Measurements from ENCODE around the gene JAG1. TPM values are rescaled to one million over a fixed set of nuclear protein-coding genes. Genes with fewer than 3 reads are reported as not detected.
"Not testable (repeated sequence)": the region's sequence is repeated elsewhere in the genome, so short reads cannot be mapped to it uniquely, and the experiment has no call there.

Gene JAG1
- total RNA-seq, 1 donor from 2014 or later: 60.5 TPM

DNA sequence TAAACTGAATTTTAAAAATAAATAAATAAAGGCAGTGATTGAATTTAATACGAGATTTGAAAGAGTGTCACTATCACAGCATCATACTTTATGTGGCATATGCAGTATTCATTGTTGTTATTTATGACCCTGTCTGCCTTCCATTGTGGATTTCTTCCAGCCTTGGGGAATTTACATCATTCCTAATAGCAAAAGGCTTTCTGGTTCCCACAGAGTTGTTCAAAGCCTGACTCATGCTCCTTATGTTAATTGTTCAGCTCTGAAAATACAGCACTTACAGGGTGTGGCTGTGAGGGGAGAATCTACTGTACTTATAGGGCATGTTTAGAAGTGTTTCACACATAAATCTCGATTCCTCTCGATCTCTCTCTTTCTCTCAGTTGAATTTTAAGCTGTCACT is 54.4 kb downstream of the JAG1 start:
- no peaks in the 10 kb centered on the region for H3K9me3 ChIP-seq (ENCODE audit: control insufficient read depth in 3 of 3, low read length in 3 of 3)
- no peaks in the 10 kb centered on the region for H3K27me3 ChIP-seq (ENCODE audit: control insufficient read depth in 3 of 3, insufficient read depth in 3 of 3, low read length in 3 of 3)
- H3K27ac ChIP-seq (ENCODE audit: low read depth, low read length): peak overlapping the region; percentile 59
- no peak overlapping the region for H3K4me3 ChIP-seq (ENCODE audit: low read length in 3 of 3)
- H3K4me1 ChIP-seq (ENCODE audit: control insufficient read depth in 3 of 3, insufficient read depth in 3 of 3, low read length in 3 of 3): peaks cover 2 to 7% (median 3%) of the 10 kb centered on the region in 3 donors
- peaks cover 0 to 4% (median 0%) of the 10 kb centered on the region in 3 donors for H3K36me3 ChIP-seq (ENCODE audit: control insufficient read depth in 3 of 3, insufficient read depth in 3 of 3, low read length in 3 of 3)
- H3K9ac ChIP-seq (ENCODE audit: low read depth in 1 of 3, low read length in 3 of 3): no peak overlapping the region

DNA sequence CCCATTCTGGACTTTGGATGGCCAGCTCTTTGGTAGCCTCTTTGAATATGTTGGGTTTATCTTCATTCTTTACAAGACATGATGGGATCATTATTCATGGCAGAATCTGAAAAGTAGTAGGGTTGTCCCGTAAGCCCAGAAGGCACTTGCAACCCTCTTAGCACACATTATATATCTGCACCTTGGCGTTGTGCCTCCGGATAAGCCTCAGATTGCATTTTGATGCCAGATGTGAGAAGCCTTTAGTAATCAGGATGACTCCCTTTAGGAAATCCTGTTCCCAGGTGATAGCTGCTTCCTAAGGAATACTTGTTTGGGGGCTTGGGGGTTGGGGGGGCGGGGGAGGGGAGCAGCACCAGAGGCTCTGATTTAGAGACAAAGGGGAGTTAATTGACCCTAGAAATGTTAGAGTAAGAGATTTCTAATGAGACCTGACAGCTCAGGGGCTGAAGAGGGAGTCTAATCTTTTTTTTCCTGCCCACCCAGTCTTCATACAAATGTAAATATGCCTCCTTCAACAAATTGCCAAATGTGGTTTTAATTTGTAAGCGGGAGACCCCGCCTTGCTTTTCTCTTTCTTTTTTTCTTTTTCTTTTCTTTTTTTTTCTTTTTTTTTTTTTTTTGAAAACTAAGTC is 55.1 kb downstream of the JAG1 start:
- H3K4me3 ChIP-seq (ENCODE audit: low read length in 3 of 3): no peak overlapping the region
- no peak overlapping the region for H3K9ac ChIP-seq (ENCODE audit: low read depth in 1 of 3, low read length in 3 of 3)
- H3K9me3 ChIP-seq (ENCODE audit: control insufficient read depth in 3 of 3, low read length in 3 of 3): no peaks in the 10 kb centered on the region
- H3K27me3 ChIP-seq (ENCODE audit: control insufficient read depth in 3 of 3, insufficient read depth in 3 of 3, low read length in 3 of 3): no peaks in the 10 kb centered on the region
- peaks cover under 1 to 6% (median 3%) of the 10 kb centered on the region in 3 donors for H3K4me1 ChIP-seq (ENCODE audit: control insufficient read depth in 3 of 3, insufficient read depth in 3 of 3, low read length in 3 of 3)
- peaks cover 0 to 2% (median 0%) of the 10 kb centered on the region in 3 donors for H3K36me3 ChIP-seq (ENCODE audit: control insufficient read depth in 3 of 3, insufficient read depth in 3 of 3, low read length in 3 of 3)
- no peak overlapping the region for H3K27ac ChIP-seq (ENCODE audit: low read depth, low read length)

GRCh38 chr20:10617549-10618133 is 56.2 kb downstream of the JAG1 start:
- not testable (repeated sequence) for H3K9me3 ChIP-seq (ENCODE audit: control insufficient read depth in 3 of 3, low read length in 3 of 3); H3K36me3 ChIP-seq (ENCODE audit: control insufficient read depth in 3 of 3, insufficient read depth in 3 of 3, low read length in 3 of 3); H3K4me3 ChIP-seq (ENCODE audit: low read length in 3 of 3); H3K27ac ChIP-seq (ENCODE audit: low read depth, low read length); H3K27me3 ChIP-seq (ENCODE audit: control insufficient read depth in 3 of 3, insufficient read depth in 3 of 3, low read length in 3 of 3); H3K9ac ChIP-seq (ENCODE audit: low read depth in 1 of 3, low read length in 3 of 3); H3K4me1 ChIP-seq (ENCODE audit: control insufficient read depth in 3 of 3, insufficient read depth in 3 of 3, low read length in 3 of 3)

DNA sequence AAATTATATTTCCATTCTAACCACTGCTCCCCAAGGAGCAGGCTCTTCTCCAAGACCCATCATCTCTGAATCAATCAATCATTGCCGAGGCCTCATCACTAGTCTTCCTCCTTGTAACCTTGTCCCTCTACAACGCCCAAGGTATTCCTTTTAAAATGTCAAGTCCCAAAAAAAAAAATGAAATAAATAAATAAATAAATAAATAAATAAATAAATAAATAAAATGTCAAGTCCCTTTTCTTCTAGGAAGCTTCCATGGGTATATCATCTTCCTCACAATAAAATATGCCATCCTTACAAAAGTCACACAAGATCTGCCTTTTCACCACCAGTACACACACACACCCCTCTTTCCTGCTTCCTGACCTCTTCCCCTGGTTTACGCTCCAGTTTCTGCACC is 57.6 kb downstream of the JAG1 start:
- Histone ChIP-seq H3K4me3 (ENCODE audit: low read length in 3 of 3) (no peak overlapping the region), H3K9ac (ENCODE audit: low read depth in 1 of 3, low read length in 3 of 3) (no peak overlapping the region), H3K27ac (ENCODE audit: low read depth, low read length) (no peak overlapping the region), H3K9me3 (ENCODE audit: control insufficient read depth in 3 of 3, low read length in 3 of 3) (no peaks in the 10 kb centered on the region), H3K36me3 (ENCODE audit: control insufficient read depth in 3 of 3, insufficient read depth in 3 of 3, low read length in 3 of 3) (no peaks in the 10 kb centered on the region), H3K27me3 (ENCODE audit: control insufficient read depth in 3 of 3, insufficient read depth in 3 of 3, low read length in 3 of 3) (no peaks in the 10 kb centered on the region), H3K4me1 (ENCODE audit: control insufficient read depth in 3 of 3, insufficient read depth in 3 of 3, low read length in 3 of 3) (peaks cover 0 to 2% (median 0%) of the 10 kb centered on the region in 3 donors)

- no peak overlapping the region for H3K27ac ChIP-seq (ENCODE audit: low read depth, low read length)
- H3K4me1 ChIP-seq (ENCODE audit: control insufficient read depth in 3 of 3, insufficient read depth in 3 of 3, low read length in 3 of 3): peaks cover 0 to 5% (median 4%) of the 10 kb centered on the region in 3 donors
- no peaks in the 10 kb centered on the region for H3K36me3 ChIP-seq (ENCODE audit: control insufficient read depth in 3 of 3, insufficient read depth in 3 of 3, low read length in 3 of 3)
- H3K9me3 ChIP-seq (ENCODE audit: control insufficient read depth in 3 of 3, low read length in 3 of 3): no peaks in the 10 kb centered on the region
- no peak overlapping the region for H3K4me3 ChIP-seq (ENCODE audit: low read length in 3 of 3)
- H3K9ac ChIP-seq (ENCODE audit: low read depth in 1 of 3, low read length in 3 of 3): no peak overlapping the region
- no peaks in the 10 kb centered on the region for H3K27me3 ChIP-seq (ENCODE audit: control insufficient read depth in 3 of 3, insufficient read depth in 3 of 3, low read length in 3 of 3)
Measured at GRCh38 chr20:10613911-10614310, 59.9 kb downstream of the JAG1 start.

GRCh38 chr20:10613426-10613825 is 60.4 kb downstream of the JAG1 start:
- not testable (repeated sequence) for H3K9me3 ChIP-seq (ENCODE audit: control insufficient read depth in 3 of 3, low read length in 3 of 3); H3K36me3 ChIP-seq (ENCODE audit: control insufficient read depth in 3 of 3, insufficient read depth in 3 of 3, low read length in 3 of 3); H3K9ac ChIP-seq (ENCODE audit: low read depth in 1 of 3, low read length in 3 of 3); H3K4me1 ChIP-seq (ENCODE audit: control insufficient read depth in 3 of 3, insufficient read depth in 3 of 3, low read length in 3 of 3); H3K4me3 ChIP-seq (ENCODE audit: low read length in 3 of 3); H3K27ac ChIP-seq (ENCODE audit: low read depth, low read length); H3K27me3 ChIP-seq (ENCODE audit: control insufficient read depth in 3 of 3, insufficient read depth in 3 of 3, low read length in 3 of 3)

DNA sequence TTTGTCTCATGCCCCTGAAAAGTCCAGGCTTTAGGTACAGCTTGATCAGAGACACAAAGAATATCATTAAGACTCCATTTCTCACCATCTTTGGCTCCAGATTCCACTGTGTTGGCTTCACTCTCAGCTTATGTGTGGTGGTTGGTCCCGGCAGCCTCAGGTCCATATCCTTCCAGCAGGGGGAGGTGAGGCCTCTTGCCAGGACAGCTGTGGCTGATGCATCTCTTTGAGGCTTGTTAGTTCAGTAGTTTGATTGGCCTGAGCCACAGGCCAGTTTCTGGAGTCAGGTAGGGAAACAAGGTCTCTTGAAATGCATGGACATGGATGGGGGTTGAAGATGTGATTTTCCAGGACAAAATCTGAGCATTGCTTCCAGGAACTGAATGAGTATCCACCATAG is 62.4 kb downstream of the JAG1 start:
- Histone ChIP-seq H3K9ac (ENCODE audit: low read depth in 1 of 3, low read length in 3 of 3) (no peak overlapping the region), H3K27me3 (ENCODE audit: control insufficient read depth in 3 of 3, insufficient read depth in 3 of 3, low read length in 3 of 3) (no peaks in the 10 kb centered on the region), H3K9me3 (ENCODE audit: control insufficient read depth in 3 of 3, low read length in 3 of 3) (no peaks in the 10 kb centered on the region), H3K36me3 (ENCODE audit: control insufficient read depth in 3 of 3, insufficient read depth in 3 of 3, low read length in 3 of 3) (no peaks in the 10 kb centered on the region), H3K27ac (ENCODE audit: low read depth, low read length) (no peak overlapping the region), H3K4me1 (ENCODE audit: control insufficient read depth in 3 of 3, insufficient read depth in 3 of 3, low read length in 3 of 3) (peaks cover 0 to 7% (median 4%) of the 10 kb centered on the region in 3 donors), H3K4me3 (ENCODE audit: low read length in 3 of 3) (no peak overlapping the region)

GRCh38 chr20:10610251-10610650 is 63.5 kb downstream of the JAG1 start:
- Histone ChIP-seq H3K4me1 (ENCODE audit: control insufficient read depth in 3 of 3, insufficient read depth in 3 of 3, low read length in 3 of 3) (peaks cover 0 to 7% (median 4%) of the 10 kb centered on the region in 3 donors), H3K36me3 (ENCODE audit: control insufficient read depth in 3 of 3, insufficient read depth in 3 of 3, low read length in 3 of 3) (no peaks in the 10 kb centered on the region), H3K9ac (ENCODE audit: low read depth in 1 of 3, low read length in 3 of 3) (no peak overlapping the region), H3K27ac (ENCODE audit: low read depth, low read length) (peak overlapping the region; percentile 80), H3K27me3 (ENCODE audit: control insufficient read depth in 3 of 3, insufficient read depth in 3 of 3, low read length in 3 of 3) (no peaks in the 10 kb centered on the region), H3K9me3 (ENCODE audit: control insufficient read depth in 3 of 3, low read length in 3 of 3) (no peaks in the 10 kb centered on the region), H3K4me3 (ENCODE audit: low read length in 3 of 3) (no peak overlapping the region)

DNA sequence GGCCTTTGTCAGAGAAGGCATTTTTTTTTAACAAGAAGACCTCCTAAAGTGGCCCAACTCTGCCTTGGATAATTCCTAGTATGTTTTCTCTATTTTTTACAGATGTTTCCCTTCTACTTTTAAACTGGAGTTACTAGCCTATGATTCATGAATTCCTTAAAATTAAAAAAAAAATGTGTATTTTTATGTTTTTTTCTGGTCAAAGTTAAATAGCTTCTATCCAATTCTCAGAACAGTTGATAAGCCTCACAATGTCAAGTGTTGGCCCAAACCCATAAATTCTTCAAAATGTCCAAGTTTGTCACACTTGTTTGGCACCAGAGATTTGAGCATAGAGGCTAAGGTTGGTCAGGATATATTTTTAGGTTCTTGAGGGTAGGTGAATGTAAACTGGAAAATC is 64.0 kb downstream of the JAG1 start:
- Histone ChIP-seq H3K27ac (ENCODE audit: low read depth, low read length) (peak overlapping the region; percentile 80), H3K4me1 (ENCODE audit: control insufficient read depth in 3 of 3, insufficient read depth in 3 of 3, low read length in 3 of 3) (peaks cover 0 to 7% (median 4%) of the 10 kb centered on the region in 3 donors), H3K9ac (ENCODE audit: low read depth in 1 of 3, low read length in 3 of 3) (no peak overlapping the region), H3K9me3 (ENCODE audit: control insufficient read depth in 3 of 3, low read length in 3 of 3) (no peaks in the 10 kb centered on the region), H3K36me3 (ENCODE audit: control insufficient read depth in 3 of 3, insufficient read depth in 3 of 3, low read length in 3 of 3) (no peaks in the 10 kb centered on the region), H3K27me3 (ENCODE audit: control insufficient read depth in 3 of 3, insufficient read depth in 3 of 3, low read length in 3 of 3) (no peaks in the 10 kb centered on the region), H3K4me3 (ENCODE audit: low read length in 3 of 3) (no peak overlapping the region)

DNA sequence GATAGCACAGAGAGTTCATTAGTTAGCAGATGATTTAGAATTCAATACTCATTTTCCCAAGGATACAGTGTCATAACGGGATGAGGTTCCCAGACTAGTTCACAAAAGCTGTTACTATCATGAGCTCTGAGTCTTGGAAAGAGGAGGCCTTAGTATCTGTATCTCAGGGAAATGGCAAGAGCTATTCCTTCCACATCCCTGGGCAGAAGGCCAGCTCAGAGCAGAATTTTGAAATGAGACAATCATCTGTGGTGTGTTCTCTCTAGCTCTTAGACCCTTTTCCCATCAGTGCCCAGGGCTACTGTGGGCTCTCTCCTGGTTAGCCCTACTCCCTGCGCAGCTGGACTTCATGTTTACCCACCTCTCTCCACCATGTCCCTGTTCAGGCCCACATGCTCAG is 64.5 kb downstream of the JAG1 start:
- Histone ChIP-seq H3K9me3 (ENCODE audit: control insufficient read depth in 3 of 3, low read length in 3 of 3) (no peaks in the 10 kb centered on the region), H3K27ac (ENCODE audit: low read depth, low read length) (peak overlapping the region; percentile 80), H3K36me3 (ENCODE audit: control insufficient read depth in 3 of 3, insufficient read depth in 3 of 3, low read length in 3 of 3) (no peaks in the 10 kb centered on the region), H3K27me3 (ENCODE audit: control insufficient read depth in 3 of 3, insufficient read depth in 3 of 3, low read length in 3 of 3) (no peaks in the 10 kb centered on the region), H3K4me3 (ENCODE audit: low read length in 3 of 3) (no peak overlapping the region), H3K9ac (ENCODE audit: low read depth in 1 of 3, low read length in 3 of 3) (no peak overlapping the region), H3K4me1 (ENCODE audit: control insufficient read depth in 3 of 3, insufficient read depth in 3 of 3, low read length in 3 of 3) (peaks cover 2 to 7% (median 4%) of the 10 kb centered on the region in 3 donors)

Measured in skeletal muscle tissue (tissue), 4 donors.